ENCODE measurements around the gene TMPRSS11F.

Gene TMPRSS11F

GRCh38 chr4:68076194-68076593, 53.5 kb downstream of the TMPRSS11F start:
- no peak for DNase-seq

- no peak for DNase-seq
These were observed 55.3 kb downstream of the TMPRSS11F start for GRCh38 chr4:68074397-68074796.

- DNase-seq = no peak
These were observed 59.4 kb downstream of the TMPRSS11F start for GRCh38 chr4:68070302-68070701.

GRCh38 chr4:68062501-68062900, 67.2 kb downstream of the TMPRSS11F start:
- DNase-seq = no peak

GRCh38 chr4:68038272-68038671, 91.4 kb downstream of the TMPRSS11F start:
- DNase-seq = no peak

GRCh38 chr4:68021185-68021584, 108.5 kb downstream of the TMPRSS11F start:
- DNase-seq = no peak

- DNase-seq = no peak
These were observed 118.0 kb downstream of the TMPRSS11F start for GRCh38 chr4:68011684-68012083.

Data from NCI-H2029 treated with DMSO at 0.1 percent for 48 hours (cell line).